ENCODE results near the gene CEND1. TPM values are rescaled to one million over a fixed set of nuclear protein-coding genes. Genes with fewer than 3 reads are reported as not detected.

The CEND1 gene
- total RNA-seq, 1 experiment from 2014 or later = 0.81 TPM

DNA sequence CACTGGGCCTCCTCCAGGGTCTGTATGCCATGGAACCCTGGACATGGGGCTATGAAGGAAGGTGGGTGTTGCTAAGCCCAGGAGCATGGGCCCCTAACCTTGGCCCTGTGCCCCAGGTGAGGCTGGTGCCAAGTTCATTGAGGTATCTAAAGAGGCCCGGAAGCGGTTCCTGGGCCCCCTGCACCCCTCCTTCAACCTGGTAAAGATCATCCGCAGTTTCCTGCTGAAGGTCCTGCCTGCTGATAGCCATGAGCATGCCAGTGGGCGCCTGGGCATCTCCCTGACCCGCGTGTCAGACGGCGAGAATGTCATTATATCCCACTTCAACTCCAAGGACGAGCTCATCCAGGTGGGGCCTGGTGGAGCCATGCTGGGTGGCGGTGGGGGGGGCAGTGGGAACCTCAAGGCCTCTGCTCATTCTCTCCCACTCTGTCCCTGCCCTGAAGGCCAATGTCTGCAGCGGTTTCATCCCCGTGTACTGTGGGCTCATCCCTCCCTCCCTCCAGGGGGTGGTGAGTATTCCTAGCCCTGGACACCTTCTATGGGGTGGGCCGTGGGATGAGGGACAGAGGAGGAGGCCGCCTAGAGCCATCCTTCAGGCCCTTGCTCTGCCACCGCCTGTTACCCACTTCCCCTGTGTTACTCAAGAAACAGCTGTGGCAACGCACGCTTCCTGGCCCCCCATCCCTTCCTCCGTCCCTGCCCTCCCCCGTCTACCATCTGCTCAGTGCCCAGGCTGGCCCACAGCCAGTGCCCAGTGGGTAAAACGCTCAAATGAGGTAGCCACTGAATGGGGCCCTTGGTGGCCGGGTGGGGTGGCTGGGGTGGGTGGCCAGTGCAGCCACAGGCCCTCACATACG is 31.9 kb upstream of the CEND1 start:
- Histone ChIP-seq H3K4ac (ENCODE audit: low read depth, low read length) (no peak overlapping the region), H4K5ac (ENCODE audit: insufficient read length, low read depth, low read length) (no peak overlapping the region), H3K56ac (ENCODE audit: insufficient read length, low read depth, low read length) (no peak overlapping the region), H3K18ac (ENCODE audit: insufficient read length, low read depth, low read length) (no peak overlapping the region), H3T11ph (ENCODE audit: low read length) (no peak overlapping the region), H3K79me1 (ENCODE audit: insufficient read depth, low read depth, low read length, poor library complexity, severe bottlenecking) (no peaks in the 10 kb centered on the region), H3K9me3 (ENCODE audit: control insufficient read depth, low read depth, low read length) (no peaks in the 10 kb centered on the region), H3K9ac (ENCODE audit: extremely low read depth, insufficient read length, low read length) (no peak overlapping the region), H2BK15ac (ENCODE audit: low read depth, low read length) (no peak overlapping the region), H3K4me2 (ENCODE audit: insufficient read depth, insufficient read length, low read length) (no peak overlapping the region), H4K8ac (replicated peaks; ENCODE audit: insufficient read length, low read depth, low read length) (no peak overlapping the region), H3K4me1 (ENCODE audit: insufficient read depth, low read length) (no peaks in the 10 kb centered on the region), H3K27ac (ENCODE audit: insufficient read length, low read depth, low read length) (no peak overlapping the region), H3K79me2 (ENCODE audit: insufficient read depth, low read length) (no peaks in the 10 kb centered on the region), H2BK5ac (ENCODE audit: insufficient read length, low read length) (no peak overlapping the region), H3K27me3 (ENCODE audit: insufficient read depth, low read length) (no peaks in the 10 kb centered on the region), H4K20me1 (ENCODE audit: control insufficient read depth, insufficient read depth, insufficient read length) (no peaks in the 10 kb centered on the region), H2BK120ac (ENCODE audit: low read depth, low read length, poor library complexity, severe bottlenecking) (no peak overlapping the region), H2AK5ac (ENCODE audit: insufficient read length, low read length) (no peak overlapping the region), H4K91ac (ENCODE audit: insufficient read length, low read depth, low read length) (no peak overlapping the region), H2AFZ (ENCODE audit: low read length) (no peak overlapping the region), H3K23ac (ENCODE audit: insufficient read length, low read depth, low read length) (no peak overlapping the region), H3K23me2 (ENCODE audit: insufficient read length, low read depth, low read length, poor library complexity, severe bottlenecking) (peaks cover 5% of the 10 kb centered on the region), H3K14ac (ENCODE audit: insufficient read depth, low read length) (no peak overlapping the region), H2BK20ac (ENCODE audit: low read depth, low read length, poor library complexity, severe bottlenecking) (no peak overlapping the region), H2BK12ac (ENCODE audit: insufficient read length, low read depth, low read length) (no peak overlapping the region)
- Mint-ChIP-seq H3K27ac (no peak overlapping the region), H3K36me3 (ENCODE audit: insufficient read depth in 1 of 3, low read depth in 3 of 3) (peaks cover 0 to 26% (median 13%) of the 10 kb centered on the region in 3 experiments; a peak in 6 of 7 replicates), H3K9me3 (no peaks in the 10 kb centered on the region; a peak in 1 of 5 replicates), H3K4me3 (no peak overlapping the region), H3K27me3 (ENCODE audit: low read depth) (peaks cover 4% of the 10 kb centered on the region), H3K4me1 (peaks cover 8 to 25% of the 10 kb centered on the region in 2 experiments)
- TF ChIP-seq, protein P1, sequence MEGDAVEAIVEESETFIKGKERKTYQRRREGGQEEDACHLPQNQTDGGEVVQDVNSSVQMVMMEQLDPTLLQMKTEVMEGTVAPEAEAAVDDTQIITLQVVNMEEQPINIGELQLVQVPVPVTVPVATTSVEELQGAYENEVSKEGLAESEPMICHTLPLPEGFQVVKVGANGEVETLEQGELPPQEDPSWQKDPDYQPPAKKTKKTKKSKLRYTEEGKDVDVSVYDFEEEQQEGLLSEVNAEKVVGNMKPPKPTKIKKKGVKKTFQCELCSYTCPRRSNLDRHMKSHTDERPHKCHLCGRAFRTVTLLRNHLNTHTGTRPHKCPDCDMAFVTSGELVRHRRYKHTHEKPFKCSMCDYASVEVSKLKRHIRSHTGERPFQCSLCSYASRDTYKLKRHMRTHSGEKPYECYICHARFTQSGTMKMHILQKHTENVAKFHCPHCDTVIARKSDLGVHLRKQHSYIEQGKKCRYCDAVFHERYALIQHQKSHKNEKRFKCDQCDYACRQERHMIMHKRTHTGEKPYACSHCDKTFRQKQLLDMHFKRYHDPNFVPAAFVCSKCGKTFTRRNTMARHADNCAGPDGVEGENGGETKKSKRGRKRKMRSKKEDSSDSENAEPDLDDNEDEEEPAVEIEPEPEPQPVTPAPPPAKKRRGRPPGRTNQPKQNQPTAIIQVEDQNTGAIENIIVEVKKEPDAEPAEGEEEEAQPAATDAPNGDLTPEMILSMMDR (conservative IDR thresholded peaks at IDR 0.05) = no peak
- no peak for DNase-seq
- WGBS (ENCODE audit: extremely low coverage, insufficient read length, low lambda C conversion rate) = no CpG with 5 or more reads among the region's 22 CpGs

All from H9 (cell line).